GM12891 (cell line): ENCODE data around the gene RALGAPA2.

Experiments
- POLR2A ChIP-seq: IDR thresholded peaks from 2 replicates; pipeline ENCODE4 v1.6.1; 2011; ENCODE audit warnings: low read depth, low read length, control low read depth
- POU2F2 ChIP-seq: IDR thresholded peaks from 2 replicates; pipeline ENCODE4 v1.6.1; 2011; ENCODE audit warnings: low read depth, mild to moderate bottlenecking, control low read depth, low read length, moderate library complexity
- SPI1 ChIP-seq: IDR thresholded peaks from 2 replicates; pipeline ENCODE4 v1.6.1; 2011; ENCODE audit warnings: low read depth, low read length, control low read depth
- TAF1 ChIP-seq: IDR thresholded peaks from 2 replicates; pipeline ENCODE4 v1.6.1; 2011; ENCODE audit warnings: low read depth, low read length, control low read depth

- TF ChIP-seq POLR2A (no peak), SPI1 (no peak), POU2F2 (no peak), TAF1 (no peak)
Observed at GRCh38 chr20:20505554-20505953, 206.9 kb downstream of the RALGAPA2 start.
